ENCODE measurements around the gene PCSK4.

- TF ChIP-seq EP300 (IDR thresholded peaks at IDR 0.05) (no peak), CTCF (IDR thresholded peaks at IDR 0.05) (no peak), POLR2A (IDR thresholded peaks at IDR 0.05) (no peak)
These were observed 32.3 kb downstream of the PCSK4 start for GRCh38 chr19:1457892-1458291.
